Measurements from ENCODE around the gene CERS2. TPM values are rescaled to one million over a fixed set of nuclear protein-coding genes. Genes with fewer than 3 reads are reported as not detected.
A peak's percentile ranks its signal among the peaks of the same experiment; 100 is the strongest.

The CERS2 gene
- total RNA-seq, 1 donor = 142 TPM

DNA sequence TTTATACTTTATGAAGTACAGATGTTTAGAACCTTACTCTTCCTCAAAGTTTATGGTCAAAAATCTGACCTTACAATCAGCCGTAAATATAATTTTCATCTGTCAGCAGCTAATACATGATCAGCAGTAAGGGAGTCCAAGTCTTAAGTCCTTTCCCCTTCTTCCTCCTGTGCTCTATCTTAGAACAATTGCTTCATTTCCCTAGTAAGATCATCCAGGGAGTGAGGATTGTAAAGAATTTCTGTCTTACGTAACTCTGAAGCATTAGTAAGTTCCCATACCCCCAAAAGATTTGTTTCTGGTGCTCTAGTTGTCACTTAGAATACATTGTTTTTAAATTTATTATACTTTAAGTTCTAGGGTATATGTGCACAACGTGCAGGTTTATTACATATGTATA lies 46.3 kb downstream of the CERS2 start:
- DNase-seq (ENCODE audit: low read depth) = peak; percentile 9
- TF ChIP-seq, protein P1, sequence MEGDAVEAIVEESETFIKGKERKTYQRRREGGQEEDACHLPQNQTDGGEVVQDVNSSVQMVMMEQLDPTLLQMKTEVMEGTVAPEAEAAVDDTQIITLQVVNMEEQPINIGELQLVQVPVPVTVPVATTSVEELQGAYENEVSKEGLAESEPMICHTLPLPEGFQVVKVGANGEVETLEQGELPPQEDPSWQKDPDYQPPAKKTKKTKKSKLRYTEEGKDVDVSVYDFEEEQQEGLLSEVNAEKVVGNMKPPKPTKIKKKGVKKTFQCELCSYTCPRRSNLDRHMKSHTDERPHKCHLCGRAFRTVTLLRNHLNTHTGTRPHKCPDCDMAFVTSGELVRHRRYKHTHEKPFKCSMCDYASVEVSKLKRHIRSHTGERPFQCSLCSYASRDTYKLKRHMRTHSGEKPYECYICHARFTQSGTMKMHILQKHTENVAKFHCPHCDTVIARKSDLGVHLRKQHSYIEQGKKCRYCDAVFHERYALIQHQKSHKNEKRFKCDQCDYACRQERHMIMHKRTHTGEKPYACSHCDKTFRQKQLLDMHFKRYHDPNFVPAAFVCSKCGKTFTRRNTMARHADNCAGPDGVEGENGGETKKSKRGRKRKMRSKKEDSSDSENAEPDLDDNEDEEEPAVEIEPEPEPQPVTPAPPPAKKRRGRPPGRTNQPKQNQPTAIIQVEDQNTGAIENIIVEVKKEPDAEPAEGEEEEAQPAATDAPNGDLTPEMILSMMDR (IDR thresholded peaks at IDR 0.05; ENCODE audit: insufficient read depth, low read depth, low read length) = no peak
- H3K4me3 ChIP-seq (ENCODE audit: low read depth, low read length) = no peak overlapping the region

DNA sequence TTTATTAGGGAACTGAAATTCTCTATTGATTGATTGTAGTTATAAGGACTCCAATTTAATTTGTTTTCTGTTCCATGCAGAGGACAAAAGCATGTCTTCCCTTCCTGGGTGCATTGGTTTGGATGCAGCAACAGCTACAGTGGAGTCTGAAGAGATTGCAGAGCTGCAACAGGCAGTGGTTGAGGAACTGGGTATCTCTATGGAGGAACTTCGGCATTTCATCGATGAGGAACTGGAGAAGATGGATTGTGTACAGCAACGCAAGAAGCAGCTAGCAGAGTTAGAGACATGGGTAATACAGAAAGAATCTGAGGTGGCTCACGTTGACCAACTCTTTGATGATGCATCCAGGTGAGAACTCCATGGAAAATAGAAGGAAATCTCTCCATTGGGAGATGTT lies 47.0 kb downstream of the CERS2 start:
- no peak overlapping the region for H3K4me3 ChIP-seq (ENCODE audit: low read depth, low read length)
- DNase-seq (ENCODE audit: low read depth) = no peak
- TF ChIP-seq, protein P1 (IDR thresholded peaks at IDR 0.05; ENCODE audit: insufficient read depth, low read depth, low read length) = no peak

DNA sequence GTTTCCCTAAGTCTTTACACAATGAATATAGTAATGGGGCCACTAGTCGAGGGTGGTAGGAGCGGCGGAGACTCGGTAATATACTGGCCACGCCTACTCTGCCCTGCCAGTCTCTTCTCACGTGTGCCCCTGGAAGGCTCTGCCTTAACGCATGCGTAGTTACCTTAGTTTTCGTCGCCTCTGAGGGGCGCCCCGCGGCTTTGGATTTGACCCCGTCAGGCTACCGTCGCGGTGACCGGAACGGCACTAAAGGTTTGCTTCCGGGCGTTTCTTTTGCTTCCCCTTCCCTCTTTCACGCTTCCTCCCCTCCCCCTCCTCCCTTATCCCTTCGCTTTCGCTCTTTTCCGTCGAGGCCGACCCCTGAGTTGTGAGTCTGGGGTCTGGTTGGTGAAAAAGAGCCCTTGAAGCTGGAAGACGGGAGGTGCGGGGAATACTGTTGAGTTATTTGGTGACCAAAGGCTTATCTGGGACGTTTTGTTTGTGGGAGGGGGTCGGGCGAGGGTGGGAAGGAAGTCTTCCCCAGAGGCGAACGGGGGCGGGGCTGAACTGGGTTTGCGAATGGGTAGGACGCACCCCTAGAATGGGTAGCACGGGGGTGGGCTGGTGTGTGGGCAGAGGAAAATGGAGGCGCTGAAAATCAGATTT lies 48.4 kb downstream of the CERS2 start, which contains the start of gene SETDB1:
Gene SETDB1, plus strand, starts transcription at position 267 of the 645 bp plus-strand sequence. CDS start 1,352 bp downstream, outside the sequence.
- TF ChIP-seq, protein P1 (IDR thresholded peaks at IDR 0.05; ENCODE audit: insufficient read depth, low read depth, low read length) = no peak
- H3K4me3 ChIP-seq (ENCODE audit: low read depth, low read length) = peak within 1 kb of the TSS; percentile 81

DNA sequence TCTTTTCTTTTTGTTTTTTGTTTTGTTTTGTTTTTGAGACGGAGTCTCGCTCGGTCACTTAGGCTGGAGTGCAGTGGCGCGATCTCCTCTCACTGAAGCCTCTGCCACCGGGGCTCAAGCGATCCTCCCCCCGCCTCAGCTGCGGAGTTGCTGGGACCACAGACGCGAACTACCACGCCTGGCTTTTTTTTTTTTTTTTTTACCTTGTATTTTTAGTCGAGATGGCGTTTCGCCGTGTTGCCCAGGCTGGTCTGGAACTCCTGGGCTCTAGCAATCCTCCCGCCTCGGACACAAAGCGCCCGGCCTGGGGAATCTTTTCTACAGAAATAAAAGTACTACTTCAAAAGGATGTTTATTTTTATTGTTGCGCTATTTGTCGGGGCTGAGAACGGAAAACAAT lies 49.6 kb downstream of the CERS2 start:
- peak overlapping the region; percentile 81 for H3K4me3 ChIP-seq (ENCODE audit: low read depth, low read length)
- TF ChIP-seq, protein P1 (IDR thresholded peaks at IDR 0.05; ENCODE audit: insufficient read depth, low read depth, low read length) = no peak

More for the DNA sequence above, 48.4 kb downstream of the CERS2 start, which contains the start of gene SETDB1:
- DNase-seq (ENCODE audit: low read depth) = peak; percentile 97

DNA sequence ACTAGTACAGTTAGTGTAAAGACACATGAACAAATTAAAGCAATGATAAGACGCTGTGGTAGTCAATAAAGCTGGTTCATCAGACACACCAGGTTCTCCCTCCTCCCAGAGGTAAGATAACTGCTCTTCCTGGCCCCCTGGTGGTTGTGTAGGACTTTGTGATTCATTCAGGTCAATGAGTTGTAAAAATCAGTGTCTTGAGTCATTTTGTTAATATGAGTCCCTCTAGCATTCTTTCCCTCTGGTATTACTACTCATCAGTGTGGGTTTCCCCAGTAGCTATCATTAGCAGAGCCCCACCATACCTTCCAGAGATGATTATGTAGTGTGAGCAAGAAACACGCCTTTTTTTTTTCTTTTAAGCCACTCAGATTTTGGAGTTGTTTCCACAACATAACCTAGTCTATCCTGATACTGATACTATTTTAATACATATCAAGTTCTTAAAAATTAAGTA lies 52.1 kb downstream of the CERS2 start:
- TF ChIP-seq, protein P1 (IDR thresholded peaks at IDR 0.05; ENCODE audit: insufficient read depth, low read depth, low read length) = peak; percentile 86
- H3K4me3 ChIP-seq (ENCODE audit: low read depth, low read length) = no peak overlapping the region
- DNase-seq (ENCODE audit: low read depth) = peak; percentile 82

More for the DNA sequence above, 49.6 kb downstream of the CERS2 start:
- peak; percentile 29 for DNase-seq (ENCODE audit: low read depth)

DNA sequence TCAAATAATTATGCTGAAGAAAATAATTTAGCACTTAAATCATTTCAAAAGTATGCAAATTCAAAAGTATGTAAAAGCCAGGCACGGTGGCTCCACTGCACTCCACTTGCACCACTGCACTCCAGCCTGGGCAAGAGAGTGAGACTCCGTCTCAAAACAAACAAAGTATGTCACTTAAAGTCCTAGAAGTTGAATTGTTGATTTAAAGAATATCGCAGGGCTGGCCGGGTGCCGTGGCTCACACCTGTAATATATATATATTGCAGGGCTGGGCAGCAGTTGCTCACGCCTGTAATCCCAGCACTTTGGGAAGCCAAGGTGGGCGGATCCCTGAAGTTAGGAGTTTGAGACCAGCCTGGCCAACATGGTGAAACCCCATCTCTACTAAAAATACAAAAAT lies 57.2 kb downstream of the CERS2 start:
- DNase-seq (ENCODE audit: low read depth) = no peak
- TF ChIP-seq, protein P1 (IDR thresholded peaks at IDR 0.05; ENCODE audit: insufficient read depth, low read depth, low read length) = no peak
- no peak overlapping the region for H3K4me3 ChIP-seq (ENCODE audit: low read depth, low read length)

Small RNA genes within 50 kb of the gene (small RNA-seq; reads per million reads assigned to genes)
- 0.66 reads per million for gene RNU6-884P

Other genes with a start within 250 kb of the CERS2 start
- gene CTSS, start 209.1 kb downstream of the CERS2 start, total RNA-seq = 4.7 and 7.4 TPM in 2 replicates
- gene CTSK, start 166.6 kb downstream of the CERS2 start, total RNA-seq = 137 and 139 TPM in 2 replicates
- 44.1 and 46.6 TPM in 2 replicates for gene ARNT, start 98.2 kb downstream of the CERS2 start, total RNA-seq
- not detected in 2 replicates for gene CTXND2, start 87.7 kb downstream of the CERS2 start, total RNA-seq
- 26.1 and 34.1 TPM in 2 replicates for gene SETDB1, start 48.5 kb downstream of the CERS2 start, total RNA-seq
- 0.32 and 0.86 TPM in 2 replicates for gene ANXA9, start 7.5 kb upstream of the CERS2 start, total RNA-seq
- 10.8 and 11.0 TPM in 2 replicates for gene MINDY1, start 32.1 kb upstream of the CERS2 start, total RNA-seq
- gene PRUNE1, start 33.6 kb upstream of the CERS2 start, total RNA-seq = 9.7 and 12.1 TPM in 2 replicates
- under 0.01 TPM in 2 replicates for gene BNIPL, start 61.8 kb upstream of the CERS2 start, total RNA-seq
- 2.6 and 3.0 TPM in 2 replicates for gene C1orf56, start 72.9 kb upstream of the CERS2 start, total RNA-seq
- 47.0 and 68.2 TPM in 2 replicates for gene CDC42SE1, start 84.8 kb upstream of the CERS2 start, total RNA-seq
- 8.1 and 9.1 TPM in 2 replicates for gene MLLT11, start 85.6 kb upstream of the CERS2 start, total RNA-seq
- gene GABPB2, start 95.9 kb upstream of the CERS2 start, total RNA-seq = 7.1 and 9.5 TPM in 2 replicates
- 0.86 and 1.3 TPM in 2 replicates for gene SEMA6C, start 171.8 kb upstream of the CERS2 start, total RNA-seq
- not detected in 2 replicates for gene TNFAIP8L2, start 181.8 kb upstream of the CERS2 start, total RNA-seq
- 10.0 and 11.7 TPM in 2 replicates for gene LYSMD1, start 191.1 kb upstream of the CERS2 start, total RNA-seq
- 23.7 and 31.2 TPM in 2 replicates for gene SCNM1, start 191.3 kb upstream of the CERS2 start, total RNA-seq
- gene TMOD4, start 201.1 kb upstream of the CERS2 start, total RNA-seq = not detected in 2 replicates
- 40.3 and 44.0 TPM in 2 replicates for gene VPS72, start 215.4 kb upstream of the CERS2 start, total RNA-seq
- gene PIP5K1A, start 223.7 kb upstream of the CERS2 start, total RNA-seq = 78.3 and 131 TPM in 2 replicates

Data from fibroblast of villous mesenchyme (primary cell).